ENCODE measurements around the gene SLC47A1. TPM values are rescaled to one million over a fixed set of nuclear protein-coding genes. Genes with fewer than 3 reads are reported as not detected.

The SLC47A1 gene
- total and polyA plus RNA-seq, 2 of the 13 experiments (the other 11 are each of a cell fraction or from before 2014, with no cell fraction given): 42.1 to 67.5 TPM

- in situ Hi-C loops (cut with HindIII; ENCODE audit: extremely low pct_ligation_motif_present, low pct_unique_long_range_greater_than_20kb): no loop called here
- ATAC-seq (no peak), DNase-seq (ENCODE audit: low spot score) (no peak), FAIRE-seq (no peak)
- no peak overlapping the region for H2AFZ ChIP-seq (ENCODE audit: low read length)
- peaks cover 66% of the 10 kb centered on the region for H3K4me1 ChIP-seq (ENCODE audit: insufficient read depth, low read length)
- H3K27ac ChIP-seq (ENCODE audit: extremely low read length, insufficient read depth, low read length): no peak overlapping the region
- H3K36me3 ChIP-seq (replicated peaks in 1 of 2; ENCODE audit: control insufficient read depth in 1 of 2, insufficient read depth in 2 of 2, low read length in 2 of 2): peaks cover 8 to 44% of the 10 kb centered on the region in 2 experiments; a peak in 4 of 5 replicates
- no TSS peak for BruUV-seq (replicated peaks)
- peaks cover 55% of the 10 kb centered on the region for H3K79me2 ChIP-seq (ENCODE audit: insufficient read depth, low read length)
- H3K27me3 ChIP-seq (ENCODE audit: control insufficient read depth in 1 of 2, insufficient read depth in 2 of 2, low read length in 2 of 2): no peaks in the 10 kb centered on the region
- CTCF ChIA-PET (ENCODE audit: low intra/inter-chr PET ratio, low total read pairs): no interaction called here
- intact Hi-C loops (cut with micrococcal nuclease; ENCODE audit: unreplicated experiment): no loop called here
- 98% methylated on average over 8 of the region's 8 CpGs for WGBS (ENCODE audit: low lambda C conversion rate)
- TF ChIP-seq ZNF83 (CRISPR knock-in tag; IDR thresholded peaks at IDR 0.05; ENCODE audit: borderline replicate concordance) (no peak), SMARCE1 (IDR thresholded peaks at IDR 0.05; ENCODE audit: borderline replicate concordance) (no peak), ZNF607 (CRISPR knock-in tag; IDR thresholded peaks at IDR 0.05; ENCODE audit: borderline replicate concordance) (no peak), KLF9 (CRISPR knock-in tag; IDR thresholded peaks at IDR 0.05; ENCODE audit: low read depth) (no peak), SNAPC2 (CRISPR knock-in tag; IDR thresholded peaks at IDR 0.05) (no peak), ZMAT3 (CRISPR knock-in tag; conservative IDR thresholded peaks at IDR 0.05) (no peak), RCOR2 (CRISPR knock-in tag; IDR thresholded peaks at IDR 0.05) (no peak), ZC3H13 (CRISPR knock-in tag; IDR thresholded peaks at IDR 0.05) (no peak), NCOA2 (CRISPR knock-in tag; IDR thresholded peaks at IDR 0.05) (no peak), ZNF775 (CRISPR knock-in tag; IDR thresholded peaks at IDR 0.05; ENCODE audit: borderline replicate concordance) (no peak), MZF1 (CRISPR knock-in tag; IDR thresholded peaks at IDR 0.05; ENCODE audit: borderline replicate concordance) (no peak), ZNF292 (CRISPR knock-in tag; IDR thresholded peaks at IDR 0.05; ENCODE audit: borderline replicate concordance, low read depth) (no peak), ADNP (CRISPR knock-in tag; IDR thresholded peaks at IDR 0.05) (no peak)
- H3K4me2 ChIP-seq (ENCODE audit: low read depth, low read length): no peak overlapping the region
- POLR2A ChIA-PET: no interaction called here
- no peak overlapping the region for H3K4me3 ChIP-seq (replicated peaks in 1 of 3; ENCODE audit: insufficient read depth in 1 of 3, low read depth in 2 of 3, low read length in 3 of 3)
- H3K9me3 ChIP-seq (ENCODE audit: low read length): no peaks in the 10 kb centered on the region
- no peaks in the 10 kb centered on the region for H4K20me1 ChIP-seq (ENCODE audit: insufficient read depth, low read length)
- no peak overlapping the region for H3K9ac ChIP-seq (ENCODE audit: insufficient read depth, low read depth, low read length)
These were observed 8.6 kb downstream of the SLC47A1 start for GRCh38 chr17:19542247-19542646.
